ENCODE results near the gene GRIK3.

The GRIK3 gene

DNA sequence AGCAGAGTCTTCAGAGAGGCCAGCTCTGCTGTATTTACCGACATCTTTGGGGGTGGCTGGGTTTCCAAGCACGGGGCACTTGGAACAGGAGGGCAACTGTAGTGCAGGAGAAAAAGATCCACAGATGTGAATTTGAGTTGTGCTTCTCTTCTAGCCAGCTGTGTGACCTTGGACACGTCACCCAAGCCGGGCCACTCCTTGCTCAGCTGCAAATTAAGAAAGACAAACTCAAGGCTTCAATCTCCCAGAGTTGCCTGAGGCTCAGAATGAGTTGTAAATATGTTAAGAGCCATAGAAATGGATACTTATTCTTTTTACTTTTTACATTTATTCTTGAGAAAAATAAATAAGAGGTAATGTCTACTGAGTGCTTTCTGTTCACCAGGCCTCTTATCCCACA lies 24.3 kb downstream of the GRIK3 start:
- DNase-seq: no peak

DNA sequence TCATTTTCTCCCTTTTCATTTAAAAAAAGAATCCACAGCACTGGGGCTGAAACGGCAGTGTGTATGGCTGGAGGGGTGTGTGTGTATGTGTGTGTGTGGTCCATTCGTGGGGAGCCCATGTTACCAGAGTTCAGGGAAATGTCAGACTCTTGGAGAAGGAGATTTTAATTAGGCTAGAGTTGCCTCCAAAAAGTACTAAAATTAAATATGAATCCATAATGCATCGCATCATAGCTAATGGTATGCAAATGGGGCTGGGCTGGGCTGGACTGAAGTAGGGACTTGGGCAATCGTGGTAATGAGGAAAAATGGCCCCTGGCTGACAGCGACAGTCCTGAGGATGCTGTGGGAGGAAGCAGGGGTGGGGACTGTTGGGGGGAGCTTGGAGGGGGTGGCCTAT lies 24.8 kb downstream of the GRIK3 start:
- no peak for DNase-seq

DNA sequence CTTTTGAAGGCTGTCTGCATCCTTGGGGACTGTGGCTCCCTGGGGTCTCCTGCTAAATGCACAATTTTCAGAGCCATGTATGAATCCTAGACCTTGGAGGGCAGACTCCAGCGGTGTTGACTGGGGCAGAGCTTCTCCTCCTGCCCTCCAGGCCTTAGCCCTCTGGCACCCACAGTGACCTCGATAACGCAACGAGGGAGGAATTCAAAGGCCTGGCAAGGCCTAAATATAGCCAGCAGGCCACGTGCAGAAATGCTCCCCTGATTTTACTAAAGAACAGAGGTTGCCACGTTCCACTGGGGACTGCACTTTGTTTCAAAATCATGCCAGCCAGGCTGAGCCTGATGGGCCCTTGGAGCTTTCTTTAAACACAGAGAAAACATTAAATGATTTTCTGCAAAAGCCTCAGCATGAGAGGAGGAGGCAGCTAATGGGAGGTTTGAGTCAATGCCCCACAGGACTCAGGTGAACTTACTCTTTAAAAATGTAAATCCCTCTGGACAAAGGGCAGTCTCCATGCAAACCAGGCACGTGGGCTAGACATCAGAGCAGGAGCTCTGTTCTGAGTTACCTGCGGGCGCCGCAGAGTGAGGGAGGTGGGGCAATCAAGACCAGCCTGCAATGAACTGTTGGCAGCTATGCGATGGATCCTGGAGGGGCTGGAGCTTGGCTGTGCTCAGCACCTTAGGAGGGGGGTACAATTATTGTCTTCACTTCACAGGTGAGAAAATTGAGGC lies 28.0 kb downstream of the GRIK3 start:
- no peak for DNase-seq

DNA sequence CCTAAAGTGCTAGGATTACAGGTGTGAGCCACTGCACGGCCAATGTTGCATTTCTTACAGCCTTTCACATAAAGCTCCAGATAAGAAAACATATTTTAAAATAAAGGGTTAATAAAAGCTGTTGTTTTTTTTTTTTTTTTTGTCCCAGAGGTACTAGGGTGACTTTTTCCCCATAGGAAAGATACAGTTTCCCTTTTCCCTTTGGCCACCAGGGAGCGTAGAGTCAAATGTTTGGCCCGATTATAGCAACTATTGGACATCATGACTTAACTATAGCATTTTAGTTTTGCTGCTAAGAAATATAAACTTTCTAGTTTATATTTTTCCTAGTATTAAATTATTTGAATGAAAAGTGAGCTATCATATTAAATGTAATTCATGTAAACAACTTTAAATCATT lies 31.4 kb downstream of the GRIK3 start:
- no peak for DNase-seq

DNA sequence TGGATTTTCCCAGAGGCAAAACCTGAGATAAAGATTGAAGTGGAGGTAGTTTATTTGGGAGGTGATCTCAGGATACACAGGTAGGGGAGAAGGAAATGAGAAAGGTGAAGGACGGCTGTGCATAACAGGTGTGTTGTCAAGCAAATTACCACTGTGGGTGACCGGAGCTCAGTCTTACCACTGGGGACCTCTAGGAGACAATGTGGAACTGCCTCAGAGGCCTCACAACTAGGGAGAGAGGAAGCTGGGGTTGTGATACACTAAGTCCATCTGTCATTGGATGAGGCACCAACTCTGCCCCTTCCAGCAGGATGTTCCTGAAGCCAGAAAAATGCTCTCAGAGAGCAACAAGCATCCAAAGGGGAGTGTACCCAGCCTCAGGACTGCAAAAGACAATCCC lies 32.6 kb downstream of the GRIK3 start:
- no peak for DNase-seq

DNA sequence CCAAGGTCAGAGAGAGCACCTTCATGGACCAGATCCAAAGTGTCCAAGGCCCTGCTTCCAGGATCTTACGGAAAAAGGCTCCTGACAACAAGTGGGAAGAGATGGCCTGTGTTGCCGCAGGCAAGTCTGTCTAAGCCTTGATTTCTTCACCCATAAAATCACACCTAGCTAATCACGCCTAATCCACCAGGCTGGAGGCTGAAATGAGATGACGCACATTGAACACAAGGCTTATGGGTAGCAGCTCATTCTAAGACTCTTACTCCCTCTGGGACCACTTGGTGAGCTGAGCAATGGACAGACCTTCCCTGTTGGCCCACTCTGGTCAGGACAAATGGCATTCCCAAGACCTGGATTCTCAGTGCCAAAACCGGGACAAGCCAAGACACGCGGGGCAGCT lies 38.2 kb downstream of the GRIK3 start:
- no peak for DNase-seq

DNA sequence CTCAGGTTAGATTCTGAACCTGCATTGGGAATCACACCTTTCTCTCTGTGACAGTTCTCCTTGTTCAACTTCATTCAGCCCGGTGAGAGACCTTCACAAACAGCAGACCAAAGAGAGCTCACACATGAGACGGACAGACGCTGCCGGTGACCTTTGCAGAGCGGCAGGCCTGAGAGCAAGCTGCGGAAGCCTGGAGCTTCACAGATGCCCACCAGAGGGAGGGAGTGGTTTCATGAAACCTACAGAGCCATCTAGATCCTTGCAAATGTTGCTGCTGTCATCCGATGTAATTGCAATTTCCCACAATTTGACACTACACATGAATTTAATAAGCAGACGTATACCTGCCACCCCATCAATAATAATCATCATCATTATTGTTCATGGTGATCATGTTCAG lies 39.4 kb downstream of the GRIK3 start:
- no peak for DNase-seq

DNA sequence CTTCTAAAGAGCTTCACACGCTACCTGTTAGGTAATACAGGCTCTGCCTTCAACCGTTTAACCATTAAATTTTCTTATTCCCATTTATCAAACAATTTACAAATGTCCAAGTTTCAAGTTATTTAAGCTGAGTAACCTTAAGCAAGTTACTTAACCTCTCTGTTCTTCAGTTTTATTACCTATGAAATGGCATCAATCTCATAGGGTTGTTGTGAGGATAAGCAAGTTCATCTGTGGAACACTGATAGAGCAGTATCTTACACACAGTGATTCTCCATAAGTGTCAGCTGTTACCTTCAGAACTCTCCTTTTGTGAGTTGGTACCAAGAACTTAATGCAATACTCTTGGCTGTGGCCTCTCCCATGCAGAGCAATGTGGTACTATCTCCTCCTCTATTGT lies 40.0 kb downstream of the GRIK3 start:
- no peak for DNase-seq

DNA sequence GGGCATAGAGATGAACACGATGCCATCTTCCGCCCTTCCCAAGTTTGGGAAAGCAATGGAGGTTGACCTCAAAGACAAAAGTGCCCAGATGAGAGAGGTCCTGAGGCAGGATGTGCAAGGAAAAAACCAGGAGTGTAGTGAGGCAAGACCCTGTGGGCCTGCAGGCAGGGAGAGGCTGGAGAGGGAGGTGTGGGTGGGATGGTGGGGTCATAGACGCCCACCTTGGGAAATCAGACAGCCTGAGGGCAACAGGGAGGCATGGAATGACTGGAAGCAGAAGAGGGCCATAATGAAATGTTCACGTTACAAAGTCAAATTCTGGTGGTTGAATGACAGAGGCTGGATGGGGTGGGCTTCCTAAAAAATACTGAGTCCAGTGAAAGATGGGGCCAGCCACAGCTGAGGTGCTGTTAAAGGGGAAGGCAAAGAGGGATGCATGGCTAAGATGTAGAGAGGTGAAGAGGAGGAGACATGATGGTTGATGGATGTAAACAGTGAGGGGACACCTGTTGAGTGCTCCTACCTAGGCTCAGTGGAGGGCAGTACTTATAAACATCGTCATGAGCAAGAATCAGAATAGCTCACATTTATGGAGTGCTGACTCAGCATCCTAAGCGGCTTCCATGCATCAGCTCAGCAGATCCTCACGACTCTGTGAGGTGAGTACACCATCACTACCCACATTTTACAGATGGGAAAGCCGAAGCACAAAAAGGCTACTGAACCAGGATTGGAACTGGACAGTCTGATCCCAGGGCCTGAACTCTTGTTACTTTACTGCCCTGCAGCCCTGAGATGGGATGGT lies 42.0 kb downstream of the GRIK3 start:
- DNase-seq: no peak

DNA sequence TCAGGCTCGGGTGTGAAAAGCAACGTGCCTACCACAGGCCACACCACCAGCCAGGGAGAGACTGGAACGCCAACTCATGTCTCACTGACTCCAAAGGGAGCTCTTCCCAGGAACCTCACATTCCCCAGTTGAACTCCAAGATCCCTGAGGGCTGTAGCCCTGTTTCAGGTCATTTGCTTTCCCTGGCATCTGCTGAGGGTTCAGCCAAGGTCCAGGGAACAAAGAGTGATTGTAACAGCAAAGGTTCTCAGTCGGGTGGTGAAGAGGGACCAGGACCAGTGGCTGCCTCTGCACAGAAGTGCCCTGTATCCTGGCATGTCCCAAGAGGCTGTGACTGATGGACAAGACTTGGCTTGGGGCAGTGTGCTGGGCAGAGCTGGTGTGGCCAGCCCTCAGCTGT lies 42.8 kb downstream of the GRIK3 start:
- DNase-seq: no peak

DNA sequence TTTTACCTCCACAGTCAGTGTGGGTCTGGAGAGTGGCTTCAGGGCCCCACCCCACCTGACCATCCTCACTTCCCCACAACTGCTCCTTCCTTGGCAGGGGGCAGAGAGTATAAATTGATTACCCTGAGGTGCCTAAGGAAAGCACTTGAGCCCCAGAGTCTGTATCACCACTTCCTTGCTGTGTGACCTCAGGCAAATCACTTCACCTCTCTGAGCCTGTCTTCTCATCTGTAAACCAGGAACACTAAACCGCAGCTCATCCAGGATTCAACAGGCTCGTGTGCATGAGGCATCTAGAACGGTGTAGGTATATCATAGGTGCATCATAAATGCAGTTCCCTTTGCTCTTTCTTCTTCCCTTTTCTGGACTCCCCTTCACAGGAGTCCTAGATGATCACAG lies 43.4 kb downstream of the GRIK3 start:
- DNase-seq: no peak

DNA sequence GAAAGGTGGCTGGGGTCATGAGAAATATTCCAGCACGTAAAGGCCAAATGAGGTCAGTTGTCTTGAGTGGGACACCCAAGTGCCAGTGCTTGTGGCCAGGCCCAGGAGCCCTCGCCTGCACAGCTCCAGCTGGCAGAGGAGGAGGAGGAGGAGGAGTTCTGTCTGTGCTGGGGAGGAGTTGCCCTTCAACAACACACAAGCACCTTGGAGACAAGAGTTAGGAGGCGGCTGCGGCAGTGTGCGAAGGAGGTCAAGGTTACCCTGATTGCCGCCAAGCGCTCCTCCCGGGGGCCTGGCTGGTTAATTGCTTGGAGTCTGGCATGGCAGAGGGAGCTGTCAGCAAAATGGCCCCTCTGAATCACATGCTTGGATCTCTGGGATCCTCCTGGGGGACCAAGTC lies 45.1 kb downstream of the GRIK3 start:
- no peak for DNase-seq

DNA sequence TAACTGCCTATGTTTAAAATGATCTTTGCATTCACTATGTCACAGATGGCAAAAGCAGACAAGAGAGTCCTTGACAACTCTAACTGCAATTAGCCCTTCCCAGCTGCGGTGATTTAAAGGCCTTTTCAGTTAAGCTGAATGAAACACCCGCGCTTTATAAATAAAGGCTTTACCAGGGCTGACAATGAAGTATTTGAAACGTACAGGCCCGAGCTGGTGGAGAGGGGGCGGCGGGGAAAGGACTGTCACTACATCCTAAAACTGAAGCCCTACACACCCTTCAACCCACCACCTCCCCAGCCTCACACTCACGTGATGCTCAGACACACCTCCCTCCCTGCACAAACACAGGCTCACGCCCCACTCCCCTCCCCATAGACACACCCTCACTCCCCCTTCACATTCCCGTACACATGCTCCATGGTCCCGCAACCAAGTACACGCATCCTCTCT lies 45.5 kb downstream of the GRIK3 start:
- DNase-seq: no peak

DNA sequence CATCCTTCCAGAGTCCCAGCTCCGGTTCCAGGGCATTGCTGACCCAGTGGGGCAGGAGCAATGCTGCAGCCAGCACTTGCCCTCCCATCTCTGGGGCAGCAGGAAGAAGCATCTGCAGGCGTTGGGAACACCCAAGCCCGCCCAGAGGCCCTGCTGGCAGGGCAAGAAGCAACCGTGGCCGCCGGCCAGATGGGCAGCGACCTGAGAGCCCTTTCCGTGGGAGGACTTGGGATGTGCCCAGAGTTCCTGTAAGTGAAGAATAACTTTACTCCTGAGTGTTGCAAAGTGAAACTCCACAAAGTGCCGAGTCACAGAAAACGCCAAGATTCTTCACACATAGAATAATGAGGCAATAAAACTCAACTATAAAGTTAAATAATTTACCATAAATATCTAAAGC lies 46.0 kb downstream of the GRIK3 start:
- no peak for DNase-seq

DNA sequence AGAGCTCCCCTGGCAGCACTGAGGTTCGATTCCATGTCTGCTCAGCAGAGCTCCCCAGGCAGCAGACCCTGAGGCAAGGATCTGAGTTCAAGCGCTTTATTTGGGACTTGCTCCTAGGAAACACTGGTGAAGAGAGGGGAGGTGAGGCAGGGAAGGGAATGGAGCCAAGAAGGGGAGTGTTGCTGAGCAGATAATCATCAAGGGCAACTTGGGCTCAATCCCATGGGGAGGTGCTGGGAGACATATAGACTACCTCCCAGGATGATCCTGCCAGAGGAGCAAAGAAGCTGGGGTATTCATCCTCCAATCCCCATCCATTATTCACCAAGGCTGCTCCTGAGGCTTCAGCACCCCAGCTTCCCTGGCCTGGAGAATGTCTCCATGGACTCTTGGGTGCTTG lies 47.0 kb downstream of the GRIK3 start:
- DNase-seq: no peak

DNA sequence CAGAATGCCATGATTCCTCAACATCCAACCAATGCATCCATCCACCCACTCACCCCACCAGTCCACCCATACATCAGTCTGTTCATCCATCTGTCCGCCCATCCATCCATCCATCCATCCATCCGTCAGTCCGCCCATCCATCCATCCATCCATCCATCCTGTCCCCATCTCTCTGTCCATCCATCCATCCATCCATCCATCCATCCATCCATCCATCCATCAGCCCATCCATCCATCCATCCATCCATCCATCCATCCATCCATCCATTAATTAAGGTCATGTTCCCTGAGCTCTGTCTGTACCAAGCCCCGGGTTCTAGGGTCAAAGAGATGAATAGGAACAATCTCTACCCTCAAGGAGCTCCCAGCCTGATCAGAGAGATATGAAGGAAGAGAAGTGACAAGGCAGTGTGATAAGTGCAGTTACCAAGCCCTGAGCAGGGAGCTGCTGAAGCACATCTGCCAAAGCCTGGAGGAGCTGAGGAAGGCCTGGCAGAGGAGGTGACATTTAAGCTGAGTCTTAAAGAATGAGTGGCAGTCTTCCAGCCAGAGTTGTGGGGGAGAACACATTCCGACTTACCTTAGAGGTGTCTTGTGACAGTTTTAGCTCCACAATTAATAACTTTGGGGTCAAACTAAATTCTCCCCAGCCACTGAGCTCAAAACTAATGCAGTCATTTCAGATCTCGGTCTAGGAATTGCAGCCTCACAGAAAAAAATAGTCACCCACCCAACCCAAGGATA lies 47.9 kb downstream of the GRIK3 start:
- no peak for DNase-seq

DNA sequence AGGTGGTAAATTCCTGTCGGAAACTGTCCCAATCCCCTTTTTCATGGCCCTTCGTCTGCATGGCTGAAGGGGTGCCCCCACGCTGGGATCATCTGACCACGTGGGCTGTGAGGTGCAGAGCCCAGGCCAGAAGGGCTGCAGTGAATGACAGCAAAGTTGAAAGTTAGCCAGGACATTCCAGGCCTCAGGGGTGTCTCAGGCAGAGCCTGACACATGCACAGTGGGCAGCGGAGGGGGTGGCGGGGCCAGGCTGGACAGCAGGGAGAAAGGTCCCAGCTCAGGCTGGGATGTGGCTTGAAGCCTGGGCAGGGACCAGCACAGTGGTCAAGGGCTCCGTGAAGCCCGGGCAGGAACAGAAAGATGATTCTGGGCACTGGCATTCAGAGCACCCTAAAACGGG lies 49.6 kb downstream of the GRIK3 start:
- no peak for DNase-seq

DNA sequence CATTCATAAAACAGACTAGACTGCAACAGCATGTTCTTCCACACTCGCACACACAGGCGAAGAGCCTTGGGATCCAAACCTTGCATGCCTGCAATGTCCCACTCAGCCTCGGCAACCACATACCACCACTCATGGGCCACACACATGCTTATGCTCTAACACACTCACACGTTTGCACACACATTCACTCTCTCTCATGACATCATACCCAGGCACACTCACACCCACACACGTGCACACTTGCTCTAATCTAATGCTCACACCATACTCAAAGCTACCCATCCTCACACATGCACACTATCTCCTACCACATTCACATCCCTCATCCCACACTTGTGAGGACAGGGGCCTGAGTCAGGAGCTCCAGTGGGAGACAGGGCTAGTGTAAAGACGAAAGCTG lies 50.3 kb downstream of the GRIK3 start:
- no peak for DNase-seq

DNA sequence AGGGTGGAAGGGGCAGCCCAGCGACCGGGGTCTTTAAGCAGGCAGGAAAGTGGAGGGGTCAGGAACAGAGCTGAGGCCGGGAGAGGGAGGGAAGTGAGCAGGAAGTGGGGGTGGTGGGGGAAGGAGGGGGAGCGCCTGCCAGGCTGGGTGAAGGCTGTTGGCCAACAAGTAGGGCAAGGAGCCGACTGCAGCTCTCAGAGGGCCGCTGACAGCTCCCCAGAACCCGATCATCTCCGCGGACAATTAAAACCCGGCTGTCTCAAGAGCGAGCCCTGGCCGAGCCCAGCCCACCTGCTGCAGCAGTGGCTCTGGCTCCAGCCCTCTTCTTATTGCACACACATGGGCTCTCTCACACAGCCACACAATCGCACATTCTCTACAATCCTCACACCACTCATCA lies 51.6 kb downstream of the GRIK3 start:
- no peak for DNase-seq

DNA sequence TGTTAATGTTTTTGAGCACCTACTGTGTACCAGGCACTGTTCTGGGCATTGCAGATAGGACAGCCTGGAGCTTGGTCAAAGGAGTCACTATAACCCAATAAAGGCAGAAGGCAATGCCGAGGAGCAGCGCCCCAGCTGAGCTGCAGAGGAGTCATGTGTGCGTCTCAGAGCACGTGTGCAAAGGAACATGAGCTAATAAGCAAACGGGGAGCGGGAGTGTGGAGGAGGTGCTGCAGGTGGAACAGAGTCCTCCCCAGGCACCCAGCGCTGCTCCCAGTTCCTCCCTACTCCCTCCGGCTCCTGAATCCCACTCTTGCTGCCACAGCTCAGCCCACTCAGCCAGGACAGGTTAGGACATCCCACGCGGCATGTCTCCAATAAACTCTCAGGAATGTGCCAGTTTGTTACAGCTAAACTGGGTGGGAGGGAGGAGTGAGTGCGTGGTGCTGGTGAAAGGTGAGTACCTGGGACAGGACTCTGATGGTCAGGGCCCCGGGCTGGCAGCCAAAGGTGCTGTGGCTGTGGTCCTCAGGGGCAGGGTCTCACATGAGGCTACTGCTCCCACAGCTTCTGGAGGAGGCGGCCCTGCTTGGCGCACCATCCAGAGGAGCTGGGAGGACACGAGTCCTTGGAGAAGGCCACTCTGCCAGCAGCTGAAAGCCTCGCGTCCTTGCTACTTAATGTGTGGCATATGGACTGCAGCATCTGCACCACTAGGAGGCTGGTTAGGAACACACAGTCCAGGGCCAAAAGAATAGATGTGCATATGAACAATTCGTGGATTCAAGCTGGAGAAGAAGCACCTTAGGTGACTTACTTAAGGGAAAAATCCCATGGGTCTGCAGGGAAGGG lies 52.3 kb downstream of the GRIK3 start:
- DNase-seq: no peak

DNA sequence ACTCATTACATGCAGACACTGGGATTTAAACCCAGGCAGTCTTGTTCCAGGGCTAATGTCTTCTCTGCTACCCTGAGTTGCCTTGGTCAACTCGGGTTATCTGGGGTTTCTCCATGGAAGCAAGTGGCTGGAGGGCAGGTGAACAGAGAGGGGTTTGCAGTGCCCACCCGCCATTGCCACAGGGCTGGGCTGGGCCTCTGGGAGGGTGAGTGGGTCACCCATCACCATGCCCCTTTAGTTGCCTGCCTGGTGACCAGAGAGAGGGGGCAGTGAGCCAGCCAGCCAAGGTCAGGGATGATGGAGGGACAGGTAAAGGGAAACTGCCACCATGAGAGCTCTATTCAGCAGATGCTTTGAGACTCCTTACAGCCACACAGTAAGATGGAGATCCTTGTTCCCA lies 53.2 kb downstream of the GRIK3 start:
- DNase-seq: no peak

DNA sequence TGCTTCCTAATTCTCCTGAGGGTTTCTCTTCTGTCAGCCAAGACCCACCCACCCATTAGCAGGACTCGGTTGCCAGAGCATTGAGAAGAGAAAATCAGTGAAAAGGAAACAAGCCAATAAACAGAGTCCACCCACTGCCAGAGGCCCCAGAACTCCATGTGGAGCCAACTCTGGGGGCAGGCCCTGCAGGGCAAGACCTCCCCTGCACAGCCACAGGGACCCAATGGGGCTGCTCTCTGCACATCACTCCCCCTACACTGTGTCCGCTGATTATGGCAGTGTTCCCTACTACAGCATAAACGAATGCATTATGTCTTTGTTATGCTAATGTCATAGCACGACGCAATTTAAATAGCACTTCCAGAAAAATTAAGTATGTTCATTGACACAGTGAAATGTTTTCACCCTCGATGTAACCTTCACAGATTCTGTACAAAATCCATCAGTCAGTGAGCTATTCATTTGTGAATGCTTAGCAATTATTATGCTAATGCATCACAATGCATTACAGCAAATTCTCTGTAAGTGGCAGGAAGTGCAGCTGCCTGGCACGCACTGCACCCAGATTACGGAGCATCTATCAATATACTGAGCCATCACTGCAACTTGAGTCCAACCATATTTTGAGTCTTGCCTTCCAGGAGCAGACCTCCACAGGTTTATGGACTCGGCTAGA lies 56.4 kb downstream of the GRIK3 start:
- no peak for DNase-seq

All from NCI-H1417 treated with DMSO at 0.1 percent for 48 hours (cell line).